ENCODE data around the gene VGF.

VGF gene

GRCh38 chr7:101165958-101166647, 734 bp upstream of the VGF start (continued):
- no peak for TF ChIP-seq ZNF311 (tag by site-specific recombination; IDR thresholded peaks at IDR 0.05; ENCODE audit: borderline replicate concordance)
- no peak for TF ChIP-seq PRDM2 (tag by site-specific recombination; IDR thresholded peaks at IDR 0.05; ENCODE audit: borderline replicate concordance)
- TF ChIP-seq ZNF132 (tag by site-specific recombination; IDR thresholded peaks at IDR 0.05; ENCODE audit: borderline replicate concordance): no peak
- 0 out of 2 replicates have a peak, but pooled peaks have one; percentile 29 for TF ChIP-seq IKZF3 (tag by site-specific recombination; IDR thresholded peaks at IDR 0.05)
- peak; percentile 52 for TF ChIP-seq ZNF398 (tag by site-specific recombination; IDR thresholded peaks at IDR 0.05)
- no peak for TF ChIP-seq ZNF121 (tag by site-specific recombination; IDR thresholded peaks at IDR 0.05)
- no peak for TF ChIP-seq GFI1B (tag by site-specific recombination; IDR thresholded peaks at IDR 0.05)
- TF ChIP-seq ZBTB6 (tag by site-specific recombination; IDR thresholded peaks at IDR 0.05): no peak
- TF ChIP-seq ZNF521 (tag by site-specific recombination; IDR thresholded peaks at IDR 0.05): no peak
- no peak for TF ChIP-seq TSHZ1 (tag by site-specific recombination; IDR thresholded peaks at IDR 0.05; ENCODE audit: borderline replicate concordance)
- TF ChIP-seq ZNF426 (tag by site-specific recombination; IDR thresholded peaks at IDR 0.05): no peak
- no peak for TF ChIP-seq ZNF544 (tag by site-specific recombination; IDR thresholded peaks at IDR 0.05)
- no peak for TF ChIP-seq ZNF692 (tag by site-specific recombination; IDR thresholded peaks at IDR 0.05)
- no peak for TF ChIP-seq ZNF777 (tag by site-specific recombination; IDR thresholded peaks at IDR 0.05; ENCODE audit: borderline replicate concordance)
- no peak for TF ChIP-seq ZNF280C (tag by site-specific recombination; IDR thresholded peaks at IDR 0.05)
- no peak for TF ChIP-seq ZNF658 (tag by site-specific recombination; IDR thresholded peaks at IDR 0.05)
- TF ChIP-seq ZNF76 (tag by site-specific recombination; IDR thresholded peaks at IDR 0.05; ENCODE audit: borderline replicate concordance, low read depth): no peak
- no peak for TF ChIP-seq ZNF416 (tag by site-specific recombination; IDR thresholded peaks at IDR 0.05)
- TF ChIP-seq HIC1 (tag by site-specific recombination; IDR thresholded peaks at IDR 0.05): peak; percentile 90
- no peak for TF ChIP-seq ZNF223 (tag by site-specific recombination; IDR thresholded peaks at IDR 0.05)

Data from HEK293 (cell line).